GM19452 (cell line): Measurements from ENCODE around the gene AKTIP.
"Not testable (repeated sequence)": the region's sequence is repeated elsewhere in the genome, so short reads cannot be mapped to it uniquely, and the experiment has no call there.

Source experiments
- ATAC-seq: cut with Tn5 transposase; IDR thresholded peaks from one replicate; pipeline ENCODE4 v1.9.1; 2021; ENCODE audit not compliant: unreplicated experiment

The AKTIP gene

GRCh38 chr16:53517851-53518250 lies 14.8 kb upstream of the AKTIP start:
- no peak for ATAC-seq

- no peak for ATAC-seq
Measured at GRCh38 chr16:53515811-53516210, 12.8 kb upstream of the AKTIP start.

GRCh38 chr16:53515259-53515658 lies 12.2 kb upstream of the AKTIP start:
- no peak for ATAC-seq

- ATAC-seq: not testable (repeated sequence)
Measured at GRCh38 chr16:53512795-53513194, 9.8 kb upstream of the AKTIP start.

- no peak for ATAC-seq
Measured at GRCh38 chr16:53511403-53512280, 8.6 kb upstream of the AKTIP start.

GRCh38 chr16:53511084-53511402 lies 8.0 kb upstream of the AKTIP start:
- no peak for ATAC-seq

- no peak for ATAC-seq
Measured at GRCh38 chr16:53510704-53511070, 7.7 kb upstream of the AKTIP start.

- ATAC-seq: no peak
Measured at GRCh38 chr16:53509906-53510703, 7.1 kb upstream of the AKTIP start.

- no peak for ATAC-seq
Measured at GRCh38 chr16:53507464-53508179, 4.6 kb upstream of the AKTIP start.

- no peak for ATAC-seq
Measured at GRCh38 chr16:53506254-53506653, 3.2 kb upstream of the AKTIP start.

GRCh38 chr16:53504665-53505064 lies 1.7 kb upstream of the AKTIP start:
- ATAC-seq: no peak

- ATAC-seq: no peak
Measured at GRCh38 chr16:53503991-53504663, 1.1 kb upstream of the AKTIP start.

GRCh38 chr16:53503270-53503923 lies 388 bp upstream of the AKTIP start:
- peak; percentile 95 for ATAC-seq

GRCh38 chr16:53501216-53501859 lies 1.7 kb downstream of the AKTIP start:
- ATAC-seq: no peak

GRCh38 chr16:53498984-53499383 lies 4.0 kb downstream of the AKTIP start:
- no peak for ATAC-seq

- no peak for ATAC-seq
Measured at GRCh38 chr16:53495325-53495724, 7.7 kb downstream of the AKTIP start.

- ATAC-seq: no peak
Measured at GRCh38 chr16:53494636-53495035, 8.4 kb downstream of the AKTIP start.

- no peak for ATAC-seq
Measured at GRCh38 chr16:53492503-53492902, 10.5 kb downstream of the AKTIP start.

GRCh38 chr16:53489755-53490154 lies 13.3 kb downstream of the AKTIP start:
- ATAC-seq: no peak

GRCh38 chr16:53486230-53486629 lies 16.8 kb downstream of the AKTIP start:
- ATAC-seq: no peak
